ENCODE results near the gene VANGL1.
"Not testable (repeated sequence)": the region's sequence is repeated elsewhere in the genome, so short reads cannot be mapped to it uniquely, and the experiment has no call there.

Gene VANGL1

DNA sequence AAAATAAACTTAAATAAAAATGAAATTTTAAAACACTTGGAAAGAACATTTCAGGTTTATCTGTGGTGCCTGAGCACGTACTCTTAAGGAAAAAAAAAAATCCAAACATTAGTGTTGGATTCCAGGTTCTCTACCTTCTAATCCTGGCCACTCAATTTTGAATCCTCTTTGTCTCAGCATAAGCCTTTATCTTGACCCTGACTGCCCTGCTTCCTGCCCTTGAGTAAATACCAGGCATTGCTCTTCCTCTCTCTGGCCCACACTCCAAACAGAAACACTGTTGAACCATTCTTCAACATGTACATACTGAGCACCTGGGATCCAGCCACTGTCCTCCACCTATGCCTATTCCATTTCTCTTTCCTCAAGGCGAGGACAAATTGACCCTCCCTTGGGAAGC is 11.4 kb upstream of the VANGL1 start:
- TF ChIP-seq, protein P1, sequence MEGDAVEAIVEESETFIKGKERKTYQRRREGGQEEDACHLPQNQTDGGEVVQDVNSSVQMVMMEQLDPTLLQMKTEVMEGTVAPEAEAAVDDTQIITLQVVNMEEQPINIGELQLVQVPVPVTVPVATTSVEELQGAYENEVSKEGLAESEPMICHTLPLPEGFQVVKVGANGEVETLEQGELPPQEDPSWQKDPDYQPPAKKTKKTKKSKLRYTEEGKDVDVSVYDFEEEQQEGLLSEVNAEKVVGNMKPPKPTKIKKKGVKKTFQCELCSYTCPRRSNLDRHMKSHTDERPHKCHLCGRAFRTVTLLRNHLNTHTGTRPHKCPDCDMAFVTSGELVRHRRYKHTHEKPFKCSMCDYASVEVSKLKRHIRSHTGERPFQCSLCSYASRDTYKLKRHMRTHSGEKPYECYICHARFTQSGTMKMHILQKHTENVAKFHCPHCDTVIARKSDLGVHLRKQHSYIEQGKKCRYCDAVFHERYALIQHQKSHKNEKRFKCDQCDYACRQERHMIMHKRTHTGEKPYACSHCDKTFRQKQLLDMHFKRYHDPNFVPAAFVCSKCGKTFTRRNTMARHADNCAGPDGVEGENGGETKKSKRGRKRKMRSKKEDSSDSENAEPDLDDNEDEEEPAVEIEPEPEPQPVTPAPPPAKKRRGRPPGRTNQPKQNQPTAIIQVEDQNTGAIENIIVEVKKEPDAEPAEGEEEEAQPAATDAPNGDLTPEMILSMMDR (conservative IDR thresholded peaks at IDR 0.05; ENCODE audit: low read depth, low read length) = no peak
- DNase-seq (ENCODE audit: low read depth) = no peak
- no peak overlapping the region for H3K4me3 ChIP-seq (ENCODE audit: low read length)

DNA sequence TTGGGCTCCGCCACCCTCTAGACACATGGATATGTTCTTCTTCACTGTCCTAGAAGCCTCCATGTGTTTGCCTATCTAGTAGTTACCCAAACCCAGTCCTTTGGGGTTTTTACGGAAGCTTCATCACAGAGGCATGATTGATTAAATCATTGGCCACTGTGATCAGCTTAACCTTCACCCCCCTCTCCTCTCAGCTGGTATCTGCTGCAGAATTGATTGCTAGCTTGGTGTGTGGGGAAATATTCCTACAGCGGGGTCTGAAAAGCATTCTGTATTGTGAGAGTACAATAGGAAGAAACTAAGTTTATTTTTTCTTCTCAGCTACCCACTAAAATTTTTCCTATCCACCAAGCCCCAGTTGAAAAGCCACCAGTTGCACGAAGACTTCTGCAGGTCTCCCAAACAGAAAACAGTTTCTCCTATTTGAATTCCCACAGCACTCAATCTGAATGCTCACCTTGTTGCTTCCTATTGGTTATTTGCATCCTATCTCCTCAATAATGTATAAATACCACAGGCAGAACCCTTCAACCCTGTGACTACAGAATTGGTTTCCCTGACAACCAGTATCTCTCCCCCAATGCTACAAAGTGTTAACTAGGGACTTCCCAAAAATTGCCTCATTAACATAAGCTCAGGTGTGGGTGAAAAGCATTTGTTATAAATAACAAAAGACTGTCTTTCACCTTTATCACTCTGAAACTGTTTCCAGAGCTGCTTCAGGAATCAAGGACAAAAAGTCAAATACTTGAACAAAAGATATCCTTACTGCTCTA is 9.3 kb upstream of the VANGL1 start:
- no peak for DNase-seq (ENCODE audit: low read depth)
- no peak overlapping the region for H3K4me3 ChIP-seq (ENCODE audit: low read length)
- TF ChIP-seq, protein P1 (conservative IDR thresholded peaks at IDR 0.05; ENCODE audit: low read depth, low read length) = no peak

DNA sequence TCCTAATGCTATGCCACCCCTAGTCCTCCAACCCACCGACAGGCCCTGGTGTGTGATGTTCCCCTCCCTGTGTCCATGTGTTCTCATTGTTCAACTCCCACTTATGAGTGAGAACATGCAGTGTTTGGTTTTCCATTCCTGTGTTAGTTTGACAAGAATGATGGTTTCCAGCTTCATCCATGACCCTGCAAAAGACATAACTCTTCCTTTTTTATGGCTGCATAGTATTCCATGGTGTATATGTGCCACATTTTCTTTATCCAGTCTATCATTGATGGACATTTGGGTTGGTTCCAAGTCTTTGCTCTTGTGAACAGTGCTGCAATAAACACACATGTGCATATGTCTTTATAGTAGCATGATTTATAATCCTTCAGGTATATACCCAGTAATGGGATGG is 8.2 kb upstream of the VANGL1 start:
- DNase-seq (ENCODE audit: low read depth); H3K4me3 ChIP-seq (ENCODE audit: low read length): not testable (repeated sequence)

DNA sequence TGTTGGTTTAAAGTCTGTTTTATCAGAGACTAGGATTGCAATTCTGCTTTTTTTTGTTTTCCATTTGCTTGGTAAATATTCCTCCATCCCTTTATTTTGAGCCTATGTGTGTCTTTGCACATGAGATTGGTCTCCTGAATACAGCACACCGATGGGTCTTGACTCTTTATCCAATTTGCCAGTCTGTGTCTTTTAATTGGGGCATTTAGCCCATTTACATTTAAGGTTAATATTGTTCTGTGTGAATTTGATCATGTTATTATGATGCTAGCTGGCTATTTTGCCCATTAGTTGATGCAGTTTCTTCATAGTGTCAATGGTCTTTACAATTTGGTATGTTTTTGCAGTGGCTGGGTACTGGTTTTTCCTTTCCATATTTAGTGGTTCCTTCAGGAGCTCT is 4.5 kb upstream of the VANGL1 start:
- not testable (repeated sequence) for DNase-seq (ENCODE audit: low read depth); H3K4me3 ChIP-seq (ENCODE audit: low read length)

DNA sequence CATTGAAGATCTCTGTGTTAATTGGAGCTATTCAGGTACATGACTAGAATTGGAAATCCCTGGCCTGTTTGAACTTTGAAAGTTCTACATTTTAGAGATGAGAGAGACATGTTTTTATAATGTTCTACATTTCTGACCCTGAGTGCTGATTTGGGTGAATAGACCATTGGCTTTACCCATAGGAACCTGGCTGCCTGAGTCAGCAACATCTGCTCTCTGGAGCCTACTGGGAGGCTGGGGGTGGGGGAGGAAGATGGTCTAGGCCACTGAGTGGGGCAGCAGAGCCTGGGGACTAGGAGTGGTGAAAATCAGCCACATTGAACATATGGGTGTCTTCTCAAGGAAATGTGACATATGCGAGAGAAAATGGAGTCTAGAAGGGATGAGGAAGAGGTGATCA is 1.4 kb upstream of the VANGL1 start:
- TF ChIP-seq, protein P1 (conservative IDR thresholded peaks at IDR 0.05; ENCODE audit: low read depth, low read length) = no peak
- no peak for DNase-seq (ENCODE audit: low read depth)
- H3K4me3 ChIP-seq (ENCODE audit: low read length) = no peak overlapping the region

DNA sequence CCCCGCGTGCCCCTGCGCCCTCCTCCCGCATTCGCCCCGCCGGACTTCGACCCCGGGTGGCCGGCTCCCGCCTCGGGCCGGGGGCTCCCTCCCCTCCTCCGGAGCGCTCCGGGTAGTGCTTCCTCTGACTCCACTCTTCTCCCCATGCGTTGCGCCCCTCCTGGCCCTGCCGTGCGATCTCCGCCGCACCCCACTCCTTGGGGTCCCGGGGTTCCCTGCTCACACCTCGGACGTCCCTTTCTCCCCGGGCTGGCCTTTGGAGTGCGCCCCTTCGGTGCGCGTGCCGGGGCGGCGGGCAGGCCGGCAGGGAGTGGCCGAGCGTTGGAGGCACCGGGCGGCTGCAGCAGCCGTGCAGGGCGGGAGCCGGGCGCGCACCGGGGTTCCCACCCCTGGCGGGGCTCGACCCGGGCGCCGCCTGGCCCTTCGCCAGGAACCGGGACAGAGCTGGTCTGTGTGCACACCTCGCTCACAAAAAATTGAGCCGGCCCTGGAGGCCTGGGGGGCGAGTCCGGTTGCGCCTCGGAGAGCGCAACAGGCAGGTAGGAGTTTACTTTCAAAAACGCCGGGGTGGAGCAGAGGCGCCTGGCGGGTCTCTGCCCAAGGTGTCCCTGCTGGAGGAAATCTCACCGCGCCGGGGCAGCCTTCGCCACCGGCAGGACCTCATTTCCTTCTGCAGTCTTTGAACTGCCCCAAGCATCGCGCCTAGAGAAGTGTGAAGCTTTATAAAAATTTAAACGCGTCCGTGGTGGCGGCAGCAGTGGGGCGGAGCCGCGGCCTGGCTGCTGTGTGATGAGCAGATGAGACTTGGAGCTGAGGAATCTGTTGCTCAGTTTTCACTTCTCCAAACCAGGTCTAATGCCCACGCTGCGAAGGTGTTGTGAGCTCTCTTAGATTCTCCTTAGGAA is 650 bp downstream of the VANGL1 start:
- no peak for DNase-seq (ENCODE audit: low read depth)
- TF ChIP-seq, protein P1 (conservative IDR thresholded peaks at IDR 0.05; ENCODE audit: low read depth, low read length) = peak; percentile 26

DNA sequence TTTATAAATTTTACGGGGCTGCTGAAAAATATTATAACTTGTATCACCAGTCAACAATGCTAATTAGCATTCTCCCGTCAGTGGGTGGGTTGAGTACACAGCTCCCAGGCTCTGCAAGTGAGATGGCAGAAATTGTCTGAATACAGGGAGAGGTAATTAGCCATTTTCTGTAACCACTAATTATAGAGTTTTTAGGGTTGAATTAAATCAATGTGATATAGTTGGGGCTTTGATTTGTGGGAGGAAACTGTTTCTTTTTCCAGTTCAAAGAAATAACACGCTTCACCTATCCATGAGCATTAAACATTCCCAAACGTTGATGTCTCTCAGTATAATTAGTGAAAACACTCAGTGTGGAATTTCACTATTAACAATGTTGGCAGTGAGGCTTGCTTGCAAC is 1.5 kb downstream of the VANGL1 start:
- TF ChIP-seq, protein P1 (conservative IDR thresholded peaks at IDR 0.05; ENCODE audit: low read depth, low read length) = no peak
- H3K4me3 ChIP-seq (ENCODE audit: low read length) = peak overlapping the region; percentile 71
- DNase-seq (ENCODE audit: low read depth) = no peak

More for the DNA sequence above, 650 bp downstream of the VANGL1 start:
- H3K4me3 ChIP-seq (ENCODE audit: low read length) = peak overlapping the region; percentile 71

DNA sequence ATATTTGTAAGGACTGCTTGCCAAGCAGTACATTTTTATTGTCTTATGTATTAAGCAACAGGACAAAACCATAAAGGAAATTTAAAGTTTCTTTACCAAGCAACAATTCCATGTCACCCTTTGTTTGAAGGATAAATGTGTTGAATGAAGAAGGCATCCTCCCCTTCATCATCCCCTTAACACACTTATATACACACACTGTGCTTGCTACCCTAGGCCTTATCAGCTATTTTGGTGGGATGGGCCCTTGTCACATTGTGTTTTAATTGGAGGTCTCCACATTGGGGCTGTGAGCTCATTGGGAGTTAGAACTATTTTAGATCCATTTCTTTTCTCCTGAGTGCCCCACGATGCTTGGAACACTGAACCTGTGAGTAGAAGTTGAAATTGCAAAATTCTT is 1.9 kb downstream of the VANGL1 start:
- H3K4me3 ChIP-seq (ENCODE audit: low read length) = peak overlapping the region; percentile 71
- DNase-seq (ENCODE audit: low read depth) = no peak
- TF ChIP-seq, protein P1 (conservative IDR thresholded peaks at IDR 0.05; ENCODE audit: low read depth, low read length) = no peak

All from retinal pigment epithelial cell (primary cell).